ENCODE data around the gene CD160.
"Not testable (repeated sequence)": the region's sequence is repeated elsewhere in the genome, so short reads cannot be mapped to it uniquely, and the experiment has no call there.

GRCh38 chr1:145761498-145761897 lies 42.2 kb downstream of the CD160 start:
- not testable (repeated sequence) for TF ChIP-seq POLR2A (IDR thresholded peaks at IDR 0.05); CTCF (IDR thresholded peaks at IDR 0.05 in 4 of 5, conservative IDR thresholded peaks at IDR 0.05 in 1 of 5)
